HG03520 (cell line): ENCODE data around the gene SCN4A.
"Not testable (repeated sequence)": the region's sequence is repeated elsewhere in the genome, so short reads cannot be mapped to it uniquely, and the experiment has no call there.

ENCODE experiments used
- ATAC-seq: cut with Tn5 transposase; IDR thresholded peaks from one replicate; pipeline ENCODE4 v1.9.1; 2021; ENCODE audit warnings: mild to moderate bottlenecking, moderate library complexity; ENCODE audit not compliant: unreplicated experiment

The SCN4A gene

DNA sequence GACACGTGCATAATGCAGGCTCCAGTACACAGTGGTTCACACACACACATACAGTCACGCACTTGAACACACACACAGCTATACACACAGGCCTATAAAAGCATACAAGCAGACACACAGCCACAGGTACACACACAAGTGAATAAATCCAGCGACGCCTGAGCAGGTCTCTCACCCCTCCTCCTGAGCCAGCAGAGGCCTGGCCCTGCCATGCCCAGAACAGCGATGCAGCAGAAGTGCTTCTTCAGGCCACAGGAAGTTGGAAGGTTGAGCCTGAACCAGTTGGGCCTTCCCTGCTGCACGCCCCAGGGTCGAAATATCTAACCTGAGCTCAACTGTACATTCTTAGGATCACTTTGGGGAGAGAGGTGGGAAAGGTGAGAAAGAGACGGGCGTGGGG lies 33.3 kb downstream of the SCN4A start:
- no peak for ATAC-seq

DNA sequence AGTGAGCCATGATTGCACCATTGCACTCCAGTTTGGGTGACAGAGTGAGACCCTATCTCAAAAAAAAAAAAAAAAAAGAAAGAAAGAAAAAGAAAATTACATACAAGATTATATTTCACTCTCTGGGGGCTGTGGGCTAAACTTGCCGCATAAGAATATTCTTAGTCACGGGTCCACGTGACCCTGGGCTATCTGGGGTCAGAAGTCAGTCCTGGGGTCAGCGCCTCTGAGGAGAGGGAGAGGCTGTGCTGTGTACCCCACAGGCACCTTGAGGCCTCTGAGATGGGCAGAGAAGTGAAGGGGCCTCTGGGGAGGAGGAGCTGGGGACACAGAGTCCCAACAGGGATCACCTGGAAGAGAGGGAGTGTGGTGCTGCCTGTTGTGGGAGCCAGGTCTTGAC lies 34.8 kb downstream of the SCN4A start:
- ATAC-seq, result no peak

DNA sequence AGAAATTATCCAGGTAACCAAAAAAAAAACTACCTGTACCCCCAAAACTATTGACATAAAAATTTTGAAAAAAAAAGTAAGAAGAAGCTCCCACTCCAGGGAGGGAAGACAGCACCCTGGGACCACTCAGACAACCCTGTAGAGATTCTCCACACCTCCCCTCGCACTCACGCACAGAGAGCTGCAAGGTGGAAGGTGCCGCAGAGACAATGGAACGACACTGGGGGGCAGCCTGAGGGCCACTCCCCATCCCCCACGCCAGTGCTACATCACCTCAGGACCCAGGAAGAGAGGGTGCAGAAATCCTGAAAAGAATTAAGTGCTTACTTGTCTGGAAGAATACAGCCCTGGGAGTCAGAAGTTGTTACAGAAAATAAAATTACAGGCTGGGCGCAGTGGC lies 35.4 kb downstream of the SCN4A start:
- no peak for ATAC-seq

DNA sequence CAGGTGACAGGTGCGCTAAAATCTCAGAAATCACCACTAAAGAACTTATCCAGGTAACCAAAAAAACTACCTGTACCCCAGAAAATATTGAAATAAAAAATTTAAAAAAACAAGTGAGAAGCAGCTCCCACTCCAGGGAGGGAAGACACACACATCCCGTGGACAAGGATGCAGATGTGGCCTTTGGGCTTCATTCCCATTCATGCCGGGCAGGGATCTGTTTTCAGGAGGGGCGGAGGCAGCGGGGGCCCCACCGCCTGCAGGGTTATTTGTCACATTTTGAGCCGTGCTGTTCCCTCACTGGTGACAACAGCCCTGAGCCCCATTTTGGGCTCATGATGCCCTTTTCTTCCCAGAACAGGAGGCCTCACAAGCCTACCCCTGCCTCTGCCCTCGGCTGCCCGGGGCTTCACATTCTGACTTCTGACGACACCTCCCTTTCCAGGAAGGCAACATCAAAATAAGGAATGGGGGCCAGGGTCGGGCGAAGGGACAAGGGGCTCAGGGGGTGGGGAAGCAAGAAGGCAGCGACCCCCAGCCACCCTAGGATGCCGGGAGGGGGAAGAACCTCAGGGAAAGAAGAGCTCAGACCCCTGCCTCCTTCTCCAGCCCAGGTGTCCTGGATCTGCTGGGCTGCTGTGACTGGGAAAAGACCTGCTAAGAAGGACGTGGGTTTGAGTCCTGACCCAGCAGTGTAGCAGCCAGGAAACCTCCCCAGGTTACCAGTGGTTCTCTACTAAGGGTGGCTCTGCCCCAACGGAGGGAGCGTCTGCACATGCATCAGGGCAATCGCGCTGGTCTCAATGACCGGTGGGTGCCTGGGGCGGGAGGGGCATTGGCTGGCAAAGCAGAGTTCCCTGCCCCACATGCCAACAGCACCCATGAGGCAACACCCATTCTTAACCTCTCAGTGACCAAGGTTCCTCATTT lies 38.3 kb downstream of the SCN4A start:
- ATAC-seq, result no peak

DNA sequence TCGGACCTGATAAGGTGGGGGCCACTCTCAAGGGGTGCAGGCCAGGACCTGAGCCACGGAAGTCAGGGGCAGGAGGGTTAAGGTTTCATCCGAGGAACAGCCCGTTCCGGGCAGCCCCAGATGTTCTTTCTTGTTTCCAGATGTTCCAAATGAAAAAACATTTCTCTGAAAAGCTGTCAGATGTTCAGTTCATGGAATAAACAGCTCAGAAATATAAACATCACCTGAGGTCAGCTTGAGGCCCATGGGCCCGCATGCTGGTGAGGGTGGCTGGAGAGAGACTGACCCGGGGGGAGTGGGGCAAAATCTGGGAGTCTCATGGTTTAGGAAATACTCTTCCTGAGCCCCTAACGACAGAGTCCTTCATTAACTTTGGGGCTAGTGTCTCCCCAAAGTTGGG lies 39.1 kb downstream of the SCN4A start:
- ATAC-seq, result no peak

DNA sequence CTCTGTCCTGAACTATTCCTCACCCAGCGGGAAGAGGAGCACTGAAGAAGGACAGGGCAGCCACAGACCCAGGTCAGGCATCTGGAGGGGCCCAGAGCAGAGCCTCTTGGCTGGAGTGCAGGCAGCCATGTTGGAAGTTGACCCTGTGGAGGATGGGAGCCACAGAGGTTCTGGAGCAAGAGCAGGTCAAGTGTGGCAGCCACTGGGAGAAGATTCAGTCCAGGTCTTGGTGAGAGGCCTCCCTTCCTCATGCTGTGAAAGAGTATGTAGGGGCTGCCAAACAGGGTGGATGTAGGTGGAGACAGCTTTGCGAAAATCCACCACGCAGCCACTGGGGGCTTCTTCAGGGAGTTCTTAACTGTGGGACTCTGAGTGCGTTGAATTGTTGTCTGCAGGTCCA lies 40.0 kb downstream of the SCN4A start:
- ATAC-seq, result peak; percentile 5

DNA sequence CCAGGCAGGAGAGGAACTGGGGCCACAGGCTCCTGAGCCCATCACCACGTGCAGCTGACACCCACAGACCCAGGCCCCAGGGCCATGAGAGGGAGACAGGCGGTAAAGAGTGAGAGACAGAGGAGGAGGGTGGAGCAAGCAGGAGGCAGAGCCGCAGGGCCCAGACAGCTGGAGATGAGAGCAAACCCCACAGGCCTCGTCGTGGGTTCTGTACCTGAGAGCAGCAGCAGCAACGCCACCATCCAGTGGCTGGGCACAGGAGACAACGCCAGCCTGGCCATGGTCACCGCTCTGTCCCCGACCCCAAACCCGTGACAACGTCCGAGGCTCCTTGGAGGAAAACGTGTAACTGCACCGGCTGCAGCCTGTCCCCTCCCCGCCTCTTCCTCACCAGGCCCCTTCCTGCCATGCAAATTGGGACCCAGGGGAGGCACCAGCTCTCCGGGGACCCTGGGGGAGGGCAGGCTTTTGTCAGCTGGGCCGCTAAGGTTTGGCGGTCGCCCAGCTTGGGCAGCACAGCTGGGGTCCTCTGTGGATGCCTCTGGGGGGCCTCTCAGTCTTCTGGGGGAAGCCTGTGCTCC lies 40.6 kb downstream of the SCN4A start, which contains the start of gene CD79B:
TSS of gene CD79B (minus strand) at position 351 of the 581 bp plus-strand sequence. CDS start at position 281, 70 bp downstream.
- peak; percentile 85 for ATAC-seq

DNA sequence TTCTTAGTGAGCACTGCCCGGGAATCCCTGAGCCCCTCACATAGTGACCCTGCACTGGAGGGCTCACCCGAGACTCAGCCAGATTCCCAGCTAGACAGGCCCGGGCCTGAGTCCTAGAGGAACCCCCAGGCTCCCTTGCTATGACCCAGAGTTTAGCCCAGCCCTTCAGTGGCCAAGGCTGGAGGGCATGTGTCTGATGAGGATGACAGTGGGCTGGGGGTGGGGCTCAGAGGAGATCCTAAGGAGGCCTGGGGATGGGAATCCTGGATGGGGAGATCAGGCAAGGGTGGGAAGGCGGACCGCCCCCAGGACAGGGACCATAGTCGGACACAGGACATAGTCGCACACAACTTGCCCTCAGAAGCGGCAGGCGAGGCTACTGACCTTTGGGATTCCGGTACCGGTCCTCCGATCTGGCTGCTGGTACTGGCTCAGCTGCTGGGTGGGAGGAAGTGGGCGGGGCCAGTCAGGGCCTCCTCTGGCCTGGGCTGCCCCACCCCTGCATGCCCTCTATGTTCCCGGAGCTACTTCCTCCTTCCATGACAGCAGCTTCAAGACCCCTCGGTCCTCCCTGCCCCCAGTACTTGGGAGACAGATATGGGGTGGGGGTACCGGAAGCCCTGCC lies 41.7 kb downstream of the SCN4A start:
- ATAC-seq, result peak; percentile 39

DNA sequence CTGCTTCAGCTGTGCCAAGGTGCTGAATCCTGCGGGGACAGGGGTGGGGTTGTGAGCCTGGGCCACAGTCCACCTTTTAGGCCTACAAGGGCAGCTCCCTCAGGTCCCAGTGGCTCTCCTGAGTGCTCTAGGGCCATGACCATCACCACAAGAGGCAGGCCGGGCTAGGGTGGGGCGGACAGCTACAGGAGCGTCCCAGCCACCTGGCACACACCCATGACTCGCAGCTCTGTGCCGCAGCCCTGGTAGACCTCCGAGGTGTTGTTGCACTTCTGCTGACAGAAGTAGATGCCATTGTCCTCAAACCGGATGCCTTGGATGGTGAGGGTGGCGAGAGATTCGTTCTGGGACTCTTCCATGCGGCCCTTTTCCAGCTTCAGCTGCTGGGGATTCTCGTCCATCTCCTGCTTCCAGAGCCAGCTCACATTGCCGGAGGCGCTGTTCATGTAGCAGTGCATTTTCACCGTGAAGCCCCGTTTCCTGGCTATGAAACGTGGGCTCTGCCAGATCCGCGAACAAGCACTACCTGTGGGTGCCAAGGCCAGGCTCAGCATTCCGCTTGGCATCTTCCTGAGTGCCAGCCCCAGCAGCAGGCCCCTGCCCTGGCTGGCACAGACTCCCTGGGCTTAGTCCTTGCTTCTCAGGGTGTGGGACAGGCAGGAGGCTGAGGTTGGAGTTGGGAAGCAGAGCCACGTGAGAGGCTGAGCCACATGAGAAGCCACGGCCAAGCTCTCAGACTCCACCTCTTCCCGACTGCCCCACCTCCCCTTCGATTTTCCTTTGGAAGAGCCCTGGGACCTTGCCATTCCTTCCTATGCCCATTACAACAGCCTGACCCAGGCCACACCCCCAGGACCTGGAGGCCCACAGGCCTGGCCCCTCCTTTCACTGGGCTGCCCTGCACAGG lies 42.6 kb downstream of the SCN4A start:
- ATAC-seq, result no peak

DNA sequence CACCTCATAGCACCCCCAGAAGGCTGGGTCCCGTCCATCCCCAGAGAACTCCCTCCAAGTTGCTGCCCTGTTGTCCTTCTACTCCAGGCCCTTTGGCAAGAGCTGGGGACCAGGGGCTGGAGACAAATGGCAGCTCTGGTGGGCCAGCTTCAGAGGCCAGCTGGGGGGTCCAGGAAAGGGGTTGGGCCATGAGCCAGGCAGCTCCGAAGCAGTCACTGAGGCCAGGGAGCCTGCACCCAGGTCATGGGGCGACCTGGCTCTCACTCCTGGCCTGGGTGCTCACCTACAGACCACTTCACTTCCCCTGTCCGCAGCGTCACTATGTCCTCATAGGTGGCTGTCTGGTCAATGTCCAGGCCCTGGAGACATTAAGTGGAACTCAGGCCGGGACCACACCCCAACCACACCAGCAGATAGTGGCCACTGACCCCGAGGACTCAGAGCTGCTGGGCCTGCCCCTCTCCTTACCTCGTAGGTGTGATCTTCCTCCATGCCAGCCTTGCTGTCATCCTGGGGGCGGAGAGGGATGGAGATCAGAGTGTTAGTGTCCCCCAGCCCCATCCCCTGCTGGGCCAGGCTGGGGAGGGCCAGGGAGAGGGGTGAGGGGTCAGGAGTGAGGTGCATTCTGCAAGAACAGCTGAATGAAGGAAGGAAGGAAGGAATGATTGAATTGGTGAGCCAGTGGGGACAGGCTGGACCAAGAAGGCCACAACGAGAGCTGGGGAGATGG lies 43.6 kb downstream of the SCN4A start:
- ATAC-seq, result no peak

DNA sequence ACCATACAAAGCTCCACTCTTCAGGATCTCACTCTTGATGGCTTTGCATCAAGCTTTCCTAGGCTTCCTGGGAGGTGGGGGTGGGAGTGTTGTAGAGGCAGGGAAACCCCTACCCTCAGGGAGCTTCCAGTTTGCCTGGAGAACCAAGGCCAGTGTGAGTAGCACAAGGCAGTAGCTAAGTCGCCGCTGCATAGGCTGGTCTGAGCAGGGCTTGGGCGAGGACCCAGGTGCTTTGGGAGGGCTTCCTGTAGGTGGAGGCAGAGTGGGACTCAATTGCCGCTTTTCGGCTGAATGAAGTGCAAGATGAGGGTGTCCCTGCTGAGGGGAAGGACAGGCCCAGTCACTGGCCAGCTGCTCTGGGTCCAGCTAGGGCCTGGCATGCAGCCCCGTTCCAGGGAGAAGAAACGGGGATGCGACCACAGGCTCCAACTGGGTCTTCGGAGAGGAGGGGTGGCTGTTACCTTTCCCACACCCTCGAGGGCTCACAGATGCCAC lies 44.5 kb downstream of the SCN4A start:
- ATAC-seq, result no peak

DNA sequence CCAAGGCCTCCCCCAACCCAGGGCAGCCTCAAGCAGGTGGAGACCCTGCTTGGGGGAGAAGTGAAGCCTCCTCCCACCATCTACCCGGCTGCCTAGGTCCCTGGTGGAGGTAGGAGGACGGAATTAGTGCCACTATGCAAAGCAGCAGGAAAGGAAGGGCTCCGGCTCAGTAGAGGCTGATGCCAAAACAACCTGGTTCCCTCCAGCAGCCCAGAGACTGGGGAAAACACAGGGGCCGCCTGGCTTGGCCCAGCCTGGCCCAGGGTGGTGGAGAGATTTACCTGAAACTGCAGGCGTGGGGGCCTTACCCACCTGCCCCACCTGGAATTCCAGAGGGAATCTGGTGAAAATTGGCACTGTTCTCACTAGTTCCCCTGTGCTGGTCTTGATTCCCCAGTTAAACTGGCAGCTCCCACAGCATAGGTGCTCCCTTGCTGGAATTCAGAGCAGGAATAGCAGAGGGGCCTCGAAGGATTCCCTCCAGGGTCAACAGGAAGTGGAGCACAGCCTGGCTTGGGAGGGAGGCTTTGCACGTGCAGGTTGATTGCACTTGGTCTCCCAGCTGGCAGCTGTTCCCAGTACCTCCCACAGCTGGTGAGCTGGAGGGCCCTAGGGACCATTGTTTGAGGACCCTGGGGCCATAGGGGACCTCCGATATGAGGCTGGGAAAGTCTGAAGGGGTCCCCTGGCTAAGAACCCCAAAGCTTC lies 45.1 kb downstream of the SCN4A start:
- ATAC-seq, result no peak

DNA sequence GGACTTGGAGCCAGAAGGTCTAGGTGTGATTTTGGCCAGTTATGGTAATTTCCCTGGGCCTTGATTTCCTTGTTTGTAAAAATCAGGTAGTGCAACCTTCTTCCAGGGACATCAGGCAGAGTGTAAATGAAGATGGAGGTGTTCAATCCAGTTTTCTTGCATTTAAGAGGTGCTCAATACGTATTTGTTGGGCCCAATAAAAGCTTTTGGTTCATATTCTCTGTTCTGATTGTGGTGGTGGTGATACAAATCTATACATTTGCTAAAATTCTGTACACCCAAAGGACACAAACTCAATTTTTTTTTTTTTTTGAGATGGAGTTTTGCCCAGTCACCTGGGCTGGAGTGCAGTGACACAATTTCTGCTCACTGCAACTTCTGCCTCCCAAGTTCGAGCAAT lies 46.6 kb downstream of the SCN4A start:
- no peak for ATAC-seq

DNA sequence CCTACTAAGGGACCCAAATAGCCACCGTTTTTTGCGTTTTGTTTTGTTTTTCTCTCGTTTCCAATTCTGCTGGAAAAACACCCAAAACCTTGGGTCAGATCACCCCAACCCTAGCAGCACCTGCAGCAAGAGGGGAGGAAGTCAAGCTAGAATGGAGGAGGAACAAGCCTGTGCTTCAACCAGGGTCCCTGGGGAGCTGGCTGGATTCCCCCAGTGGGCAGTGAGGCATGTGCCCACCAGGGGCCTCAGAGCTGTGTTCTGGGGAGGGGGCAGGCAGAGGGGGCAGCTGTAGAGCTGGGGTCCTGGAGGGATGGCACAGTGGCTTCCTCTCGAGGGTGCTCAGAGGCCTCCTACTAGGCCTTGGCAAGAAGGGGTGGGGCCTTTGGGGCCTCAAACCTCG lies 47.1 kb downstream of the SCN4A start:
- no peak for ATAC-seq

DNA sequence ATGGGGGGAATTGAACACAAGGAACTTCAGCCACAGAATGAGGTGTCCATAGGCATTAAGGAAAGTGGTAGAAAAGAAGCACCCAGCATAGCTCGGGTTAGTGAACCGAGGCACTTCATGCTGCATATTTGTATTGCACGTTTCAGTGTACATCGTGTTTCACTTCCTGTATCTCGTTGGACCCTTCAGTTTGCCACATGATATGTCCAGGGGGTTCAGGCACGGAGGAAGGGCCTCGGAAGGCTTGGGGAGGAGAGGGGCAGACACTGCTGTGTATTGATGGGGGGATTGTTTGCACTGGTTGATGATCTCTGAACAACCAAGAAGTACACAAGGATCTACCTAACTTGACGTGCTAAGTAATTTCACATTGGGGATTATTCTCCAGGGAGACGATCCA lies 50.3 kb downstream of the SCN4A start:
- not testable (repeated sequence) for ATAC-seq

DNA sequence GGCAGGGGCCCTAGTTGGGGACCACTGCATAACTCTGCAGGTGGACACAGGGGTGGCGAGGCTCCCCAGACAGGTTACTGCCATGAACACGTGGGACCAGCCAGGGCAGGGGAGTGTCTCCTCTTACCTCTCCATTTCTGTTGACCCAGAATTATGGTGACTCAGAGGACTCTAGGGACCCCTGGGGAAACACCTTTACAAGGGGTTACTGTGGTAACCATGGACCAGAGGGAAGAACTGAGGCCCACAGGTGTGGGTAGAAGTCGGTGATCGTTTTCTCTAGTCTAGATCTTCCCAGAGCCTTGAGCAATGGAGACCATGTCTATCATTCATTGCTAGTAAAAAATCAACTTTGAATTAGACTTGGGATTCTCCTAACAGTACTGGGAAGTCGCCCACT lies 51.9 kb downstream of the SCN4A start:
- not testable (repeated sequence) for ATAC-seq

DNA sequence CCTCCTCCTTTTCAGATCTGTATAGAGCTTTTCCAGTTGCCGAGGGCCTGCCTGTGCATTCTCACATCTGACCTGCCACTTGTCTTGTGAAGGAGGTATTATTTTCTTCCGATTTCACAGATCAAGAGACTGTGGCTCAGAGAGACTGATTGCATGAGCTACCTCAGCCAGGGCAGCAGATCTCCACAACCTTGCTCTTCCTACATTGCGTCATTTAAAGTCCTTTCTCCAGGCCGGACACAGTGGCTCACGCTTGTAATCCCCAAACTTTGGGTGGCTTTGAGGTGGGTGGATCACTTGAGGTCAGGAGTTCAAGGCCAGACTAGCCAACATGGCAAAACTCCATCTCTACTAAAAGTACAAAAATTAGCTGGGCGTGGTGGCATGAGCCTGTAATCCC lies 52.7 kb downstream of the SCN4A start:
- not testable (repeated sequence) for ATAC-seq

DNA sequence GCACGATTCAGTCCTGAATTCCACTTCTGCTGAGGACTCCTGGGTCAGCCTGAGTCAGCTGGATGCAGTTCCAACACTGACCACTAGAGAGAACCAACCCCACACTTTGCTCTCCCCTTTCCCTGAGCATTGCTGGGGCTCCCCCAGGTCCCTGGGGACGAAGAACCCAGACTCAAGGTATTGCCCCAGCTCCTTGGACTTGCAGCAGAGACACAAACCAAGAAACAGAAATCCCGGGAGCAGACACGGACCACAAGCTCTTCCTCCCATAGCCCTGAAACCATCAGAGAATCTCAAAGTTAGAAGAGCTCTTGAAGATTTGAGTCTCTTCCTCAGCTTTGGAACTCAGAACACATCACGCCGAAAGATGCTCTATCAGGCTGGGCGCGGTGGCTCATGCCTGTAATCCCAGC lies 53.4 kb downstream of the SCN4A start:
- peak; percentile 59 for ATAC-seq

DNA sequence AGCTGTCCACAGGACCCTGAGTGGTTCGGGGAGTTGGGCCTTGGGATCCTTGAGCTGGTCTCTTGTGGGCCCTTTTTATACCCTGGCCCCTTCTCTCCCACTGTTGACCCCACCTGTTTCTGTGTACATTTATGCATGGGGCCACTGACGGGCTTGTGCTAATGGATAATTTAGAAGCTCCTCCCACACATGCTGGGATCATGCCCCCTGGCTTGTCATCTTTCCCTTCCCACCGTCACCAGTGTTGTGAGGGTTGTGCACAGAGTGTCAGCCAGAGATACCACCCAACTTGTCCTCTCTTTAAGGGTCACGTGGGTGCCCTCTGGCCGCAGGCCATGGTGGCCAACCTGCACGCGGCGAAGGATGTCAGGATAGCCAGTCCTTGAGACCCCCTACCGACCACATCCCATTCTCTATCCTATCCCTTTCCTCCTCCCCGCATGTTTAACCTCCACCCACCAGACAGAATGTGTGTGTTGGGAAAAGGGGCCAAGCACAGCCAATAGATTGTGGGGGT lies 53.9 kb downstream of the SCN4A start, which contains the start of gene GH1:
TSS of gene GH1 (minus strand) at position 51 of the 517 bp plus-strand sequence. CDS start 63 bp downstream, outside the sequence.
- not testable (repeated sequence) for ATAC-seq
